H1 (cell line): Measurements from ENCODE around the gene TANC1. TPM values are rescaled to one million over a fixed set of nuclear protein-coding genes. Genes with fewer than 3 reads are reported as not detected.
A peak's percentile ranks its signal among the peaks of the same experiment; 100 is the strongest.

ENCODE experiments used
- CTCF ChIA-PET: fragments of 300-600 bp; sonication (Branson Sonifier 250); formaldehyde crosslinking; loops from one replicate; lab custom pipeline; 2021; ENCODE audit not compliant: partially characterized antibody; lab: Charles Lee
- POLR2A ChIA-PET: fragments of 300-600 bp; sonication (Branson Sonifier 250); formaldehyde crosslinking; loops from one replicate; lab custom pipeline; 2021; ENCODE audit warnings: inconsistent platforms; ENCODE audit not compliant: partially characterized antibody; lab: Charles Lee
- DNase-seq, 2 experiments: peaks; one replicate each; pipeline versions ENCODE4 v3.0.0 to v3.0.0-alpha.2; 2010 to 2022; ENCODE audit warnings: low spot score in 2 of 2, low read depth in 1 of 2, mixed read lengths in 1 of 2
- FAIRE-seq: peaks from 2 replicates; lab custom pipeline; 2011; peaks lifted over from hg19 to GRCh38; lab: Jason Lieb, UNC
- H2AFZ ChIP-seq: 2 replicates; pipeline ENCODE4 v1.8.1; 2012; ENCODE audit warnings: low read length, inconsistent platforms
- H2AK5ac ChIP-seq: 2 replicates; pipeline ENCODE4 v1.6.1; 2013; ENCODE audit warnings: low read depth, low read length
- H2BK120ac ChIP-seq: replicated peaks from 2 replicates; pipeline ENCODE3; 2013; ENCODE audit warnings: low read depth, low read length, inconsistent platforms
- H2BK12ac ChIP-seq: 2 replicates; pipeline ENCODE4 v1.6.1; 2013; ENCODE audit warnings: low read depth, low read length
- H2BK15ac ChIP-seq: 2 replicates; pipeline ENCODE4 v1.6.1; 2013; ENCODE audit warnings: low read length
- H2BK20ac ChIP-seq: 2 replicates; pipeline ENCODE4 v1.6.1; 2013; ENCODE audit warnings: low read length
- H2BK5ac ChIP-seq: 2 replicates; pipeline ENCODE4 v1.6.1; 2013; ENCODE audit warnings: low read depth, low read length
- H3K14ac ChIP-seq: 2 replicates; pipeline ENCODE4 v1.6.1; 2013; ENCODE audit warnings: inconsistent platforms; ENCODE audit not compliant: insufficient read length
- H3K18ac ChIP-seq: 2 replicates; pipeline ENCODE4 v1.6.1; 2013; ENCODE audit warnings: low read length; ENCODE audit errors: extremely low read depth
- H3K23ac ChIP-seq: 2 replicates; pipeline ENCODE4 v1.6.1; 2013; ENCODE audit warnings: inconsistent platforms; ENCODE audit not compliant: insufficient read length
- H3K23me2 ChIP-seq: 2 replicates; pipeline ENCODE4 v1.6.1; 2013; ENCODE audit warnings: low read depth, low read length
- H3K27ac ChIP-seq: 2 replicates; pipeline ENCODE4 v1.6.1; 2011; ENCODE audit warnings: low read depth, low read length, inconsistent platforms
- H3K27me3 ChIP-seq, 4 experiments: replicated peaks in 1 of 4; 1 replicate in 1 of 4; 2 replicates in 3 of 4; pipeline versions ENCODE4 v1.6.1 to v1.8.1; 2011 to 2013; ENCODE audit warnings: low read length in 3 of 4, mild to moderate bottlenecking in 3 of 4, inconsistent platforms in 2 of 4, mixed read lengths in 2 of 4, moderate library complexity in 1 of 4; ENCODE audit not compliant: control insufficient read depth in 3 of 4, insufficient read depth in 3 of 4; ENCODE audit errors: extremely low read depth in 1 of 4
- H3K36me3 ChIP-seq, 4 experiments: 2 replicates each; pipeline versions ENCODE4 v1.6.1 to v1.8.1; 2011 to 2013; ENCODE audit warnings: mild to moderate bottlenecking in 4 of 4, low read length in 3 of 4, moderate library complexity in 2 of 4, control low read depth in 1 of 4, inconsistent platforms in 1 of 4; ENCODE audit not compliant: insufficient read depth in 4 of 4, control insufficient read depth in 2 of 4
- H3K4ac ChIP-seq: replicated peaks from 2 replicates; pipeline ENCODE3; 2013; ENCODE audit warnings: low read length, low read depth, mixed read lengths, inconsistent platforms; ENCODE audit not compliant: insufficient read length
- H3K4me1 ChIP-seq, 4 experiments: replicated peaks in 1 of 4; 1 replicate in 1 of 4; 2 replicates in 3 of 4; pipeline versions ENCODE4 v1.6.1 to v1.8.1; 2011 to 2013; ENCODE audit warnings: low read length in 3 of 4, inconsistent platforms in 2 of 4, mixed read lengths in 1 of 4; ENCODE audit not compliant: insufficient read depth in 4 of 4, control insufficient read depth in 3 of 4
- H3K4me2 ChIP-seq, 2 experiments: 2 replicates each; pipeline versions ENCODE4 v1.6.1 to v1.8.1; 2011 to 2013; ENCODE audit warnings: low read depth in 2 of 2, low read length in 2 of 2, control low read depth in 1 of 2, inconsistent platforms in 1 of 2, mild to moderate bottlenecking in 1 of 2; ENCODE audit not compliant: insufficient read depth in 1 of 2
- H3K4me3 ChIP-seq, 4 experiments: fragments of 200-600, 300-600 bp in 1 of 4; sonication (generic), shearing (Covaris generic), sonication (Bioruptor Twin) in 1 of 4; 2 replicates each; pipeline versions ENCODE4 v1.5.1 to v1.8.1; 2011 to 2016; ENCODE audit warnings: low read length in 4 of 4, low read depth in 3 of 4, control low read depth in 2 of 4, inconsistent platforms in 2 of 4, mild to moderate bottlenecking in 2 of 4, mixed read lengths in 1 of 4, moderate library complexity in 1 of 4; ENCODE audit not compliant: insufficient read depth in 2 of 4; ENCODE audit errors: extremely low read depth in 1 of 4
- H3K56ac ChIP-seq: replicated peaks from 2 replicates; pipeline ENCODE3; 2013; ENCODE audit warnings: low read depth, mild to moderate bottlenecking, mixed read lengths, low read length, inconsistent platforms; ENCODE audit not compliant: insufficient read length
- H3K79me1 ChIP-seq: 2 replicates; pipeline ENCODE4 v1.6.1; 2013; ENCODE audit warnings: low read depth, low read length, control low read depth
- H3K79me2 ChIP-seq, 2 experiments: 2 replicates each; pipeline versions ENCODE4 v1.6.1 to v1.8.1; 2012 to 2013; ENCODE audit warnings: low read length in 2 of 2, mild to moderate bottlenecking in 2 of 2, inconsistent platforms in 1 of 2; ENCODE audit not compliant: insufficient read depth in 2 of 2, control insufficient read depth in 1 of 2
- H3K9ac ChIP-seq, 4 experiments: replicated peaks in 1 of 4; 1 replicate in 1 of 4; 2 replicates in 3 of 4; pipeline versions ENCODE4 v1.6.1 to v1.8.1; 2011 to 2013; ENCODE audit warnings: low read depth in 3 of 4, low read length in 3 of 4, control low read depth in 2 of 4, mild to moderate bottlenecking in 2 of 4, moderate library complexity in 2 of 4, inconsistent platforms in 1 of 4; ENCODE audit errors: extremely low read depth in 1 of 4
- H3K9me3 ChIP-seq, 2 experiments: 2 replicates each; pipeline versions ENCODE4 v1.6.1 to v1.8.1; 2012 to 2013; ENCODE audit warnings: mild to moderate bottlenecking in 2 of 2, moderate library complexity in 2 of 2, control low read depth in 1 of 2, inconsistent platforms in 1 of 2, low read depth in 1 of 2, low read length in 1 of 2, mixed read lengths in 1 of 2; ENCODE audit not compliant: insufficient read depth in 2 of 2
- H4K20me1 ChIP-seq, 2 experiments: replicated peaks in 1 of 2; 2 replicates each; pipeline versions ENCODE3 to v1.8.1; 2011 to 2013; ENCODE audit warnings: inconsistent platforms in 2 of 2, low read length in 2 of 2, mild to moderate bottlenecking in 1 of 2; ENCODE audit not compliant: insufficient read depth in 2 of 2, control insufficient read depth in 1 of 2
- H4K5ac ChIP-seq: 2 replicates; pipeline ENCODE4 v1.6.1; 2013; ENCODE audit warnings: low read length, low read depth, mixed read lengths, inconsistent platforms; ENCODE audit not compliant: insufficient read length
- H4K8ac ChIP-seq: 2 replicates; pipeline ENCODE4 v1.8.0; 2013; ENCODE audit warnings: mild to moderate bottlenecking, moderate library complexity, low read length, inconsistent platforms; ENCODE audit not compliant: insufficient read depth; ENCODE audit errors: extremely low read depth
- H4K91ac ChIP-seq: replicated peaks from 2 replicates; pipeline ENCODE3; 2013; ENCODE audit warnings: low read length, mixed read lengths, inconsistent platforms; ENCODE audit not compliant: insufficient read length
- CEBPB ChIP-seq: IDR thresholded peaks from 2 replicates; pipeline ENCODE4 v1.6.1; 2012; ENCODE audit warnings: low read depth, low read length
- CREB1 ChIP-seq: IDR thresholded peaks from 2 replicates; pipeline ENCODE4 v1.6.1; 2012; ENCODE audit warnings: inconsistent platforms
- POU5F1 ChIP-seq: IDR thresholded peaks from 2 replicates; pipeline ENCODE4 v1.6.1; 2011; ENCODE audit warnings: low read depth, mild to moderate bottlenecking, low read length, moderate library complexity
- SRF ChIP-seq: IDR thresholded peaks from 2 replicates; pipeline ENCODE4 v1.6.1; 2011; ENCODE audit warnings: mild to moderate bottlenecking, low read depth, low read length, moderate library complexity
- WGBS, 2 experiments: shearing (Covaris generic) in 1 of 2; methylation state at CpG; one replicate each; pipeline versions ENCODE4 v1.1.6 to v1.1.7; 2013 to 2015; ENCODE audit warnings: low lambda C conversion rate in 2 of 2, mixed read lengths in 2 of 2, inconsistent platforms in 1 of 2, low coverage in 1 of 2, missing lambda C conversion rate in 1 of 2; ENCODE audit not compliant: insufficient replicate concordance in 2 of 2, insufficient coverage in 1 of 2, insufficient read length in 1 of 2; ENCODE audit errors: extremely low coverage in 1 of 2, missing lambda C conversion rate in 1 of 2; 5-methylcytosine and 5-hydroxymethylcytosine counted together
- polyA plus RNA-seq, 7 experiments: library from polyadenylated mRNA; depleted of rRNA in 3 of 7; stranded (reverse) in 5 of 7; unstranded in 2 of 7; fragments of >200 nt in 5 of 7; fragments of 200-250 nt in 2 of 7; gene quantifications; 1 replicate in 5 of 7; 2 replicates in 1 of 7; 4 replicates in 1 of 7; pipeline versions ENCODE4 v1.2.1 to v1.2.3, GENCODE V29; 2011 to 2013; ENCODE audit warnings: missing spikeins in 2 of 7, mixed read lengths in 2 of 7
- total RNA-seq: library from RNA; stranded (reverse); fragmentation: NEBNext Ultra II Directional; extraction: Animal tissue kit (Norgen Biotek cat#: 25700); gene quantifications from 2 replicates; pipeline ENCODE4 v1.2.1, GENCODE V29; 2021

The TANC1 gene
- total and polyA plus RNA-seq, 2 of the 8 experiments (the other 6 are each of a cell fraction or from before 2014, with no cell fraction given), result 4.1 to 7.6 TPM

DNA sequence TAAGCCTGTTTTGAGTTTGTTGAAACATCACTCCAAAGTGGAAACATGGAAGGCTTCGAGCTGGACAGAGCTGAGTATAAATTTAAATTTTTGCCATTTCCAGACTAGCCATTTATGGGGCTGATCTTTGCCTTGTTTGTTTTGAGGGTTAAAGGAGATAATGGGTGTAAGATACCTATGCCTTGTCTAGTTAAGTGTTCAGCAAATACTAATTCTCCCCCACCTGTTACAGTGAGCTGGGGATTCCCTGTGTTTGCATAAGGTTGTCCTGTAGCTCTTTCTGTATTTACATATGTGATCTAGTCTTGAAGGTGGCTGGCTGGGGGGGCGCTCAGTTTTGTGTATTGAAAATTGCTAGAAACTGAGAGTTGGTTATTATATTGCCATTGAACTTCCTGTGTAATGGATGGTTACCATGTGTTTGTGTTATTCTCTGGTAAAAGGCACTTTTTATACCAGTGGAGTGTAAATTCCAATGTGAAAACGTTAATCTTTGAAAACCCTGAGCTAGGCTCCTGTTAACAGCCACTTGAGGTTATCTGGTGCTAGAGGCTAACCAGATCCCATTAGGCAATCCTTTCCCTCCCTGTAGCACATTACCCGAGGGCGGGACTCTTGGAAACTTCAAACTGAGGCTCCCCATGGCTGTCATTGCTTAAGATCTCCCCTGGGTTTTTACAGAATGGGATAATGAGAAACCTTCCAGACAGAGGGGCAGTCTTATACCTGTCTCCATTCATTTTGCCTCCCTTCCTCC lies 26.7 kb downstream of the TANC1 start:
- H4K5ac ChIP-seq, result no peak overlapping the region
- H3K4me2 ChIP-seq, result no peak overlapping the region
- peaks cover 0 to 2% of the 10 kb centered on the region in 2 experiments for H4K20me1 ChIP-seq
- POLR2A ChIA-PET, result no interaction called here
- peaks cover 0 to 9% (median 4%) of the 10 kb centered on the region in 4 experiments; a peak in 3 of 7 replicates for H3K4me1 ChIP-seq
- H3K27ac ChIP-seq, result no peak overlapping the region
- TF ChIP-seq SRF (no peak), CREB1 (no peak), CEBPB (peak; percentile 79), POU5F1 (no peak)
- TF ChIP-seq, all 59 proteins: peak for 1
- WGBS, 2 experiments, result 69% methylated on average over 5 of the region's 5 CpGs; no CpG with 5 or more reads in 1 of the 2 experiments
- CTCF ChIA-PET, result interaction anchor here (0.9 to 1.2 kb wide), 4 partner anchors 11 to 124 kb away, joined by 3 to 4 read pairs (median 3); no protein-coding TSS in a partner anchor
- Histone ChIP-seq H3K56ac (no peak overlapping the region), H3K23me2 (no peaks in the 10 kb centered on the region; the same call in 1 of the 2 replicates), H4K8ac (no peak overlapping the region), H3K9ac (no peak overlapping the region), H2AFZ (no peak overlapping the region), H3K18ac (no peak overlapping the region), H2BK15ac (no peak overlapping the region), H3K4ac (no peak overlapping the region), H3K23ac (no peak overlapping the region), H3K9me3 (no peaks in the 10 kb centered on the region), H2BK20ac (no peak overlapping the region), H2BK120ac (no peak overlapping the region), H3K27me3 (no peaks in the 10 kb centered on the region), H2AK5ac (no peak overlapping the region), H3K14ac (no peak overlapping the region), H2BK12ac (no peak overlapping the region), H3K79me1 (peaks cover 1% of the 10 kb centered on the region; the same call in 1 of the 2 replicates), H3K79me2 (0 out of 4 replicates have a peak, but pooled peaks cover 0 to 3% of the 10 kb centered on the region in 2 experiments), H3K4me3 (no peak overlapping the region), H3K36me3 (no peaks in the 10 kb centered on the region), H2BK5ac (no peak overlapping the region), H4K91ac (no peak overlapping the region)
- DNase-seq (no peak), FAIRE-seq (no peak)
